ENCODE data around the gene MYO3B. TPM values are rescaled to one million over a fixed set of nuclear protein-coding genes. Genes with fewer than 3 reads are reported as not detected.

Gene MYO3B
- total RNA-seq, 1 donor = 0.09 TPM

- TF ChIP-seq, protein P1, sequence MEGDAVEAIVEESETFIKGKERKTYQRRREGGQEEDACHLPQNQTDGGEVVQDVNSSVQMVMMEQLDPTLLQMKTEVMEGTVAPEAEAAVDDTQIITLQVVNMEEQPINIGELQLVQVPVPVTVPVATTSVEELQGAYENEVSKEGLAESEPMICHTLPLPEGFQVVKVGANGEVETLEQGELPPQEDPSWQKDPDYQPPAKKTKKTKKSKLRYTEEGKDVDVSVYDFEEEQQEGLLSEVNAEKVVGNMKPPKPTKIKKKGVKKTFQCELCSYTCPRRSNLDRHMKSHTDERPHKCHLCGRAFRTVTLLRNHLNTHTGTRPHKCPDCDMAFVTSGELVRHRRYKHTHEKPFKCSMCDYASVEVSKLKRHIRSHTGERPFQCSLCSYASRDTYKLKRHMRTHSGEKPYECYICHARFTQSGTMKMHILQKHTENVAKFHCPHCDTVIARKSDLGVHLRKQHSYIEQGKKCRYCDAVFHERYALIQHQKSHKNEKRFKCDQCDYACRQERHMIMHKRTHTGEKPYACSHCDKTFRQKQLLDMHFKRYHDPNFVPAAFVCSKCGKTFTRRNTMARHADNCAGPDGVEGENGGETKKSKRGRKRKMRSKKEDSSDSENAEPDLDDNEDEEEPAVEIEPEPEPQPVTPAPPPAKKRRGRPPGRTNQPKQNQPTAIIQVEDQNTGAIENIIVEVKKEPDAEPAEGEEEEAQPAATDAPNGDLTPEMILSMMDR (IDR thresholded peaks at IDR 0.05; ENCODE audit: insufficient read depth, low read length) = no peak
- H3K4me3 ChIP-seq (ENCODE audit: low read depth, low read length) = no peak overlapping the region
- DNase-seq (ENCODE audit: low read depth) = no peak
Measured at GRCh38 chr2:170647741-170648436, 469.9 kb downstream of the MYO3B start.

DNA sequence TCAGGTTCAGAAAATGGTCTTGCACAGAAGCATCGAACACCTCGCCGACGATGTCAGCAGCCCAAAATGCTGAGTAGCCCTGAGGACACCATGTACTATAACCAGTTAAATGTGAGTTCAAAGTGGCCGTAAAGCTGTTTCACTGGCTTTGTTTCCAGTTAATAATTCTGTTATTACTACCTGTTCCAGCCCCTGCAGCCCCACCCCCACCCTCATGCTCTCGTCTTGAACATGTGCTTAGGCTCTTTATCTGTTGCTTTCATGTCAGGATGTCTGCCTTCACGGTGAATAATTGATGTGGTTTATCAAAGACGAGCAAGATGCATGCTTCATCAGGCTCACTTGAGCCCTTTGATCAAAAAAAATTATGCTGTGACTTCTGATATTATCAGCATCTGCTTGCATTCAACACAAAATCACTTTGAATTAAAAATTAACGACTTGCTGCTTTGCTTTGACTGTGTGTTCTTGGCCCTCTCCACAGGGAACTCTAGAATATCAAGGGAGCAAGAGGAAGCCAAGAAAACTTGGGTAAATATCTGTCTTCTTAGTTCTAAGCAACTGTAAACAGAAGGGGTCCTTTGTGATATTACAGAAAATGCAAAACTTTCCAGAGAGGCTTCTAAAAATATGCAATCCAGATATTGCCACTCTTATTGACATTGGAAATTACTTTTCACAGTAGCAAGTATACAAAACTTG, 473.8 kb downstream of the MYO3B start:
- no peak for DNase-seq (ENCODE audit: low read depth)
- H3K4me3 ChIP-seq (ENCODE audit: low read depth, low read length) = no peak overlapping the region
- TF ChIP-seq, protein P1 (IDR thresholded peaks at IDR 0.05; ENCODE audit: insufficient read depth, low read length) = no peak

DNA sequence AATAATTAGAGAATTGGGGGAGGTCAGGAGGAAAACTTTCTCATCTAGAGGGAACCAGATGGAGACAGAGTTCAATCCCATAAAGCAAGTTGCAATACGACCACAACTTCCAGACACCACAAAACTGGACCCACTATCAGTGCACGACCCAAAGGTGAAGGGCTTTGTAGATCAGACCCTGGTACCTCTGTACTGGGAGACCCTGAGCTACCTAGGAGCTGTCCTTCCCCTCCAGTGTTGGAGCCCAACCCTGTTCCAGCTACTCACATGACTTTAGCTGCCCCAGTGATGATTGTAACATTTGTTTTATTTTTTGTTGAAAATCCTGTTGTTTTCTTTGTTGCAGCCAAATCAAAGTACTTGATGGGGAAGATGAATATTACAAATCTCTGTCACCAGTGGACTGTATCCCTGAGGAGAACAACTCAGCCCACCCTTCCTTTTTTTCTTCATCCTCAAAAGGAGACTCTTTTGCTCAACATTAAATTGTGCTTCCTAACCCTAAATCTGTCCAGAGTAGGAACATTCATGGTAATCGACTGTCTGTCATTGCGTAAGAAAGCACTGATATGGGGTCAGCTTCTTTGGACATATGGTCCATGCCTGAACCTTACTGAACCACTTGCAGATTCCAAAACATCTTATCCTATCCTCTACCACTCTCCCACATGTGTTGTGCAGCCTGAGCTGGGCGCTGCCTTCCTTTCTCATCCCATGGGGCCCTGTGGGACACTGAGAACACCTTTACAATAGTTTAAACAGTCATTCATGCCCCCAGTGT, 474.9 kb downstream of the MYO3B start:
- TF ChIP-seq, protein P1 (IDR thresholded peaks at IDR 0.05; ENCODE audit: insufficient read depth, low read length) = no peak
- no peak overlapping the region for H3K4me3 ChIP-seq (ENCODE audit: low read depth, low read length)
- no peak for DNase-seq (ENCODE audit: low read depth)

- H3K4me3 ChIP-seq (ENCODE audit: low read depth, low read length) = no peak overlapping the region
- TF ChIP-seq, protein P1 (IDR thresholded peaks at IDR 0.05; ENCODE audit: insufficient read depth, low read length) = no peak
- no peak for DNase-seq (ENCODE audit: low read depth)
Measured at GRCh38 chr2:170656669-170657068, 478.7 kb downstream of the MYO3B start.

DNA sequence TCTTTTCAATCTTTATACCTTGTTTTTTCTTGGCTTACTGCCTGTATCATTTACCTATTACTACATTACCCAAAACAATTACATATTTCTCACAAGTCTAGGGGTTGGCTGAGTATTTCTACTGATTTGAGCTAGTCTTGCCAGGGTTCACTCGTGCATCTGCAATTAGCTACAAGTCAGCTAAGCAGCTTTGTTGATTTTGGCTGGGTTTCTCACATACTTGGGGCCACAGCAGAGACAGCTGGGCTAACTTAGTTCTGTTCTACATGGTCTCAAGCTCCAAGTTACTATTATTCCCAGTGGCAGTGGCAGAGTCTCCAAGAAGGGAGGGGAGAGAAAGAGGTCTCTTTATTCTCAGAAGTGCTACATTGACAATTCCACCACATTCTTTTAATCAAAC, 482.5 kb downstream of the MYO3B start:
- TF ChIP-seq, protein P1 (IDR thresholded peaks at IDR 0.05; ENCODE audit: insufficient read depth, low read length) = no peak
- H3K4me3 ChIP-seq (ENCODE audit: low read depth, low read length) = no peak overlapping the region
- peak; percentile 4 for DNase-seq (ENCODE audit: low read depth)

DNA sequence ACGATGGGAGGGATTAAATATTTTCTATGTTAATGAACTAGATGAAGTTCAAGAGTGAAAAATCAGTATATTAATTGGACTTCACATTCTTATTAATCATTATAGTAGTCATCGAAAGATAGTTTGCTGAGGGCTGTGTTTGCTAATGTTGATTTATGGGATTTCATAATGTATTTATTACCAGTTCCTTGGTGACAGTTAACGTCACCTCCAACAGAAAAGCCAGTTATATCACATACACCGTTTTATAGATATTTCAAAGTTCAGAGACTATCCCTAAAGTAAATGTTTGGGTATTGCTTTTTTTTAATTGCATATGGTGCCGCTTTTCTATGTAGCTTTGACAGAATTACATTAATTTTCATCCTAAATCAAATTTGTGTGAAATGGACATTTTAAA, 487.8 kb downstream of the MYO3B start:
- TF ChIP-seq, protein P1 (IDR thresholded peaks at IDR 0.05; ENCODE audit: insufficient read depth, low read length) = no peak
- H3K4me3 ChIP-seq (ENCODE audit: low read depth, low read length) = no peak overlapping the region
- no peak for DNase-seq (ENCODE audit: low read depth)

Measured in fibroblast of the aortic adventitia (primary cell).